Esophagus squamous epithelium (tissue), 5 donors: ENCODE results near the gene KCNJ6. TPM values are rescaled to one million over a fixed set of nuclear protein-coding genes. Genes with fewer than 3 reads are reported as not detected.
A peak's percentile ranks its signal among the peaks of the same experiment; 100 is the strongest.

Experiments used
- DNase-seq: peaks from one replicate; lab custom pipeline; 2025; lab: John Stamatoyannopoulos, UW
- H3K27ac ChIP-seq, 4 donors: fragments of 200-600 bp; sonication (generic); one replicate each; pipeline ENCODE4 v1.5.1; 2016 to 2019; ENCODE audit warnings: mild to moderate bottlenecking in 1 of 4
- H3K27me3 ChIP-seq, 4 donors: fragments of 200-600 bp; sonication (generic); 1 replicate in 3 of 4; 2 replicates in 1 of 4; pipeline versions ENCODE4 v1.5.1 to v1.6.0; 2017 to 2021; ENCODE audit warnings: antibody characterized with exemption in 1 of 4
- H3K36me3 ChIP-seq, 3 donors: fragments of 200-600 bp; sonication (generic); one replicate each; pipeline ENCODE4 v1.5.1; 2016 to 2019
- H3K4me1 ChIP-seq, 3 donors: fragments of 200-600 bp; sonication (generic); one replicate each; pipeline ENCODE4 v1.5.1; 2017 to 2019
- H3K4me3 ChIP-seq, 4 donors: fragments of 200-600 bp; sonication (generic); 1 replicate in 3 of 4; 2 replicates in 1 of 4; pipeline ENCODE4 v1.5.1; 2016 to 2019; ENCODE audit warnings: mild to moderate bottlenecking in 2 of 4, moderate library complexity in 1 of 4
- H3K9me3 ChIP-seq, 3 donors: fragments of 200-600 bp; sonication (generic); one replicate each; pipeline ENCODE4 v1.5.1; 2016 to 2019
- CTCF ChIP-seq, 6 experiments: fragments of 450-650 bp in 4 of 6; fragments of 200-600 bp in 2 of 6; sonication (generic) in 2 of 6; IDR thresholded peaks; one replicate each; pipeline ENCODE4 v1.5.1; 2016 to 2019; ENCODE audit warnings: antibody characterized with exemption in 6 of 6, mild to moderate bottlenecking in 4 of 6, moderate library complexity in 4 of 6
- POLR2A ChIP-seq, 4 donors: fragments of 450-650 bp; IDR thresholded peaks; one replicate each; pipeline ENCODE4 v1.6.1; 2017; ENCODE audit warnings: antibody characterized with exemption in 4 of 4, mild to moderate bottlenecking in 4 of 4, moderate library complexity in 3 of 4
- WGBS, 2 donors: methylation state at CpG; one replicate each; pipeline ENCODE4 v1.1.5; 2018; 5-methylcytosine and 5-hydroxymethylcytosine counted together
- intact Hi-C: fragments of 100-400 bp; cut with DNase I; formaldehyde crosslinking; loops from one replicate; pipeline ENCODE4 v1.15.0; 2022
- total RNA-seq, 4 donors: library from RNA; depleted of rRNA; stranded (reverse); fragments of >200 nt; gene quantifications; one replicate each; pipeline ENCODE4 v1.1.0, GENCODE V29; 2016
- donor health status: DM: yes; HTN: yes; CAD: no.

Gene KCNJ6
- total RNA-seq, 4 donors from 2014 or later: not detected

DNA sequence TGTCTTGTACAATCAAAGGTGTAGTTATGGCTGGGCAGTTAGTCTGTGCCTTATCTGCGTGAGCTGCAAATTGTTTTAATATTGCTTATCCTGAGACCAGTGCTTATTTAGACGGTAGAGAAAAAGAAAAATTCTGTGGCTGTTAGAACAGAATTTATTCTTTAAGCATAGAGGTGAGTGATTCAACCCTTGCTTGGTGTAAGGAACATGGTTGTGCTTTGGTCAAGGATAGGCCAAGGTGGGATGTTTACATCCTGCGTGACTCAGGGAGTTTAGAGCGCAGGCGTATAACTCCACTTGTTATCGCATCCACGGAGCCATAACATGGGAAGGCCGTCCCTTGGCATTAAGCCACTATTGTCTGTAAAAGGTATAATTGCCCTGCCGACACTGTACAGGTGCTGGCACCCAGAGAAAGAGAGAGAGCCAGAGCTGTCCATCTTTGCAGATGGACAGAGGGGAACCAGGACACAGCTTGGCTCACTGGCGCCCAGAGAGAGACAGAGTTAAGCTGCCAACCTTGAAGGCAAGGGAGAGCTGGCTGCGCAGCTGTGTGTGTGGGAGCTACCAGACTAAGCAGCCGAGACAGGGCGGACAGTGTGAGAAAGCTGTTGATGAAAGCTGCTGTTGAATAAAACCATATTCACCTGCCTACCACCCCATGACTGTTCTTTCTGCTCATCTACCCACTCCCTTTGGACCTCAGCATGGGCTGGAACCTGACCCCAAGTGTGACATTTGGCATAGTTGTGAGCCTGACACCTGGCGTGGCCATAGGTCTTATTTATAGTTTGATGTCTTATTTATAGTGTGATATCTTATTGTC lies 349.3 kb downstream of the KCNJ6 start:
- peaks cover 0 to 29% (median 8%) of the 10 kb centered on the region in 3 donors for H3K4me1 ChIP-seq
- no peaks in the 10 kb centered on the region for H3K36me3 ChIP-seq
- no peaks in the 10 kb centered on the region for H3K9me3 ChIP-seq
- DNase-seq: no peak
- H3K27ac ChIP-seq: no peak overlapping the region
- intact Hi-C loops: no loop called here
- TF ChIP-seq CTCF (IDR thresholded peaks at IDR 0.05) (no peak), POLR2A (IDR thresholded peaks at IDR 0.05) (no peak)
- no peak overlapping the region for H3K4me3 ChIP-seq
- WGBS, 2 donors: 80 to 81% methylated on average over 11 to 12 of the region's 14 CpGs
- H3K27me3 ChIP-seq: no peaks in the 10 kb centered on the region

GRCh38 chr21:37565530-37566223 lies 350.6 kb downstream of the KCNJ6 start:
- no peak for DNase-seq
- Histone ChIP-seq H3K4me3 (peak overlapping the region in 1 of 4 donors; percentile 28), H3K9me3 (no peaks in the 10 kb centered on the region), H3K36me3 (no peaks in the 10 kb centered on the region), H3K27ac (peak overlapping the region in 1 of 4 donors; percentile 94), H3K27me3 (no peaks in the 10 kb centered on the region), H3K4me1 (peaks cover 0 to 29% (median 8%) of the 10 kb centered on the region in 3 donors)
- TF ChIP-seq POLR2A (IDR thresholded peaks at IDR 0.05) (no peak), CTCF (IDR thresholded peaks at IDR 0.05) (no peak)
- WGBS, 2 donors: 79 to 87% methylated on average over 12 to 13 of the region's 14 CpGs
- intact Hi-C loops: no loop called here

DNA sequence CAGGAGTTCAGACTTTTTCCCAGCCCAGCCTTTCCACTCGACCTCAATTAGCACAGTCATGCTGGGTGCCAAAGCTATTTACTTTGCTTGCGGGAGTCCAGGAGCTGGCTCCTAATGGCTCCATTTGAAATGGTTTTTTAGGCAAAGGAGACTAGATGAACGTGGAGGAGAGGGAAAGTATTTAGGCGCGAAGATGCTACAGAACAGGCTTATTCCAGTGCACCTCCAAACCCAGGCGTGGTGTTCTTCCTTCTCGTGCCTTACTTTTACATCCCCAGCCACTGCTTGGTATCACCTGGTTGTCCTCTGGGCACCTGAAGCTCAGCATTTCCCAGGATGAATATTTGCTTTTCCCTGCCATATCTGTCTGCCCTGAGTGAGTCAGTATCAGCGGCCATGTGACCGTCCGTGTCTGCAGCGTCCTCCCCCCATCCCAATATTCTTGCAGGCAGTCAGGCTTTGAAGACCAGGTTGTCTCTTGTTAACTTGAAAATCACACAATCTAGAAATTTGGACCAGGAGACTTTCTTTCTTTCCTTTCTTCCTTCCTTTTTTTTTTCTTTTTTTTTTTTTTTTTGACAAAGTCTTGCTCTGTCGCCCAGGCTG lies 351.2 kb downstream of the KCNJ6 start:
- Histone ChIP-seq H3K9me3 (no peaks in the 10 kb centered on the region), H3K36me3 (no peaks in the 10 kb centered on the region), H3K4me1 (peaks cover 0 to 29% (median 8%) of the 10 kb centered on the region in 3 donors), H3K27me3 (no peaks in the 10 kb centered on the region), H3K4me3 (peak overlapping the region in 3 of 4 donors; percentile 62 to 88 (median 74)), H3K27ac (peak overlapping the region; percentile 82 to 96 (median 92))
- DNase-seq: no peak
- 71 to 89% methylated on average over 11 to 12 of the region's 12 CpGs for WGBS, 2 donors
- intact Hi-C loops: no loop called here
- TF ChIP-seq POLR2A (IDR thresholded peaks at IDR 0.05) (no peak), CTCF (IDR thresholded peaks at IDR 0.05) (no peak)

DNA sequence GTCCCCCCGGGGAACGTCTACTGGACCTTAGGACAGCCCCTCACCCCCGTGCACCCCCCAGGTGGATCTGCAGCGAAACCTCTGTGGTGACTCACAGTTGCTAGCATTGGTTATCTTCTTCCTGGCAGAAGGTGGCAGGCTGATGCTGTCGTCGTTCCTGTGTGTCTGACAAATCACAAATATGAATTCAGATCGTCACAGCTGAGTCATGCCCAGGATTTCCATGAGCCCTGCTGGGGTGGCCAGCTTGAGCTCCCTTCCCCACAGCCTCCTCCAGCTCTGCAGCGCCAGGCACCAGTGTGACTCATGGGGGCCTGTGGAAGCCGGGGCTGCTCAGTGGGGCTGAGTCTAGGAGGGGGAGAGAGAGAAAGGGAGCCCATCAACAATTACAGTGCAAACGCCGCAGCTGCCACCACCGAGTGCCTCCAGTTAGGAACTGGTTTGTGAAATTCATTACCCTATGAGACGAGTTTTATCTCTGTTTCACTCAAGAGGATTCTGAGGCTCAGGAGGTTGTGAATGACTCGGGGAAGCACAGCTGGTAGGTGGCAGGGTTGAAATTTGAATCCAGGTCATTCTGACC lies 351.8 kb downstream of the KCNJ6 start:
- no peaks in the 10 kb centered on the region for H3K27me3 ChIP-seq
- H3K9me3 ChIP-seq: no peaks in the 10 kb centered on the region
- DNase-seq: peak; percentile 60
- no peak for TF ChIP-seq POLR2A (IDR thresholded peaks at IDR 0.05)
- no peak for TF ChIP-seq CTCF (IDR thresholded peaks at IDR 0.05)
- H3K4me1 ChIP-seq: peaks cover 0 to 29% (median 8%) of the 10 kb centered on the region in 3 donors
- WGBS, 2 donors: 5 to 25% methylated on average over 9 to 11 of the region's 14 CpGs
- intact Hi-C loops: no loop called here
- peak overlapping the region; percentile 49 to 88 (median 68) for H3K4me3 ChIP-seq
- peak overlapping the region; percentile 82 to 96 (median 92) for H3K27ac ChIP-seq
- H3K36me3 ChIP-seq: no peaks in the 10 kb centered on the region
